Stimulated activated CD8-positive, alpha-beta memory T cell treated with anti-CD3 and anti-CD28 coated beads, Interleukin-15, amount 100 ng/mL, for 1 hour (primary cell): ENCODE data around the gene PBX1.
"Not testable (repeated sequence)": the region's sequence is repeated elsewhere in the genome, so short reads cannot be mapped to it uniquely, and the experiment has no call there.

Source experiments
- DNase-seq: peaks from one replicate; pipeline ENCODE4 v3.0.0-alpha.2; 2020; ENCODE audit warnings: low read depth

PBX1 gene

DNA sequence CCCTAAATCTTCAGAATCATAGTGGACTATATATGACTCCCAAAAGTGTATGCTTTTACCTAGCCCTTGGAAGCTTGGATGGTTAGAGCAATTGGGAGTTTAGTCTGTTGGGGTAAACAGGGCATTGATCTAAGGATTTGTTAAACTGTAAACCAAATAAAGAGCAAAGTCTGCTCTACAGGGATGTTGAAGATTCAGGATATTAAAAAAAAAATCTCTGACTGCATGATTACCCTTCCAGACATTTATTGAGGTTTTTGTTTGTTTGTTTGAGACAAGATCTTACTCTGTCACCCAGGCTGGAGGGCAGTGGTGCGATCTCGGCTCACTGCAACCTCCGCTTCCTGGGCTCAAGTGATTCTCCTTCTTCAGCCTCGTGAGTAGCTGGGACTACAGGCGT lies 31.6 kb downstream of the PBX1 start:
- DNase-seq, result no peak

DNA sequence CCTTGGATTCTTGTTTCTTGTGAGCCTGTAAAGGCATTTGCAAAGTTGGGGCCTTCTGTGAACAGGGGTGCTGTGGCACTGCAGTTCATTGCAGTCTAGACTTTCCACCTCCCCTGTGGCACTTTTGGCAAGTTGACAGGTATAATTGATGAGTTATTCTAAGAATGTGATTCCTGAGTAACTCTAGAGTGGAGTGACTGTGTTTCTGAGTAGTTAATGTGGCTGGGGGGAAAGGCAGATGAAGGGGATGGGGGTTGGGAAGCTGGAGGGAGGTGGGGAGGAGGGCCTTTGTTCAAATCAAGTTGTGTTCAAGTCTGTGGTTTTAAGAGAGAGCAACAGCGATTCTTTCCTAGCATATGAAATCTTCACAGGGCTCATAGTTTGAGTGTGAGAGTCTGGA lies 32.9 kb downstream of the PBX1 start:
- DNase-seq, result no peak

DNA sequence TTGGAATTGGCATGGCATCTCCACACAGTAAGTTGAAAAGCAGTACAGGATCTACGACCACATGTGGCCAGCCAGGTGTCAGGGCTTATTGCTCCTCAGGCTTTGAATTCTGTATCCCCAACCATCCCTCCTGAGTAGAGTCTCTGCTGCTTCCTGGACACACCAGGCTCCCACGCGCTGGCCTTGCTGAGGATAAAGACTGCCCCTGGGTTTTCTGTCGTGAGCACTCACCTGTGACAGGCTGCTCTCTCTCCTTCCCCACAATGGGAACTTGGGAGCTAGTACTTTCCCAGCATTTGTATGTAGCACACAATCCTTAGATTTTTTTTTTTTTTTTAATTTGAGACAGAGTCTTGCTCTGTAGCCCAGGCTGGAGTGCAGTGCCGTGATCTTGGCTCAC lies 33.6 kb downstream of the PBX1 start:
- no peak for DNase-seq

DNA sequence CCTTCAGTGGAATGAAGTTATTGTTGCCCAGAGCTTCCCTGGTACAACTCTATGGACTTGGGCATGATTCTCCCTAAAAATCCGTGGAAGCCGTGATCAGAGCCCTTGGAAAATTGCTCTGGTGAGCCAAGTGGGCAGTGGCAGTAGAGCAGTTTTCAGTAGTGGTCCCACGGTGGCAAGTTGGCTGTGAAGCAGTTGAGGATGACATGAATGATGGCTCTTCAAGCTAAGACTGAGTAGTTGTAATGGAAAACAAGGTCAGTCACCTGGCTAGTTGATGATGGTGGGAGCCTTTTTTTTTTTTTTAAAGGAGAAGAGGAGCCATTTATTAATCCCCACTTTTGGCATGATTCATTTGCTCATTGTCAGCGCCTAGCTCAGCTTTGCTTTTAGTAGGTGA lies 36.2 kb downstream of the PBX1 start:
- no peak for DNase-seq

DNA sequence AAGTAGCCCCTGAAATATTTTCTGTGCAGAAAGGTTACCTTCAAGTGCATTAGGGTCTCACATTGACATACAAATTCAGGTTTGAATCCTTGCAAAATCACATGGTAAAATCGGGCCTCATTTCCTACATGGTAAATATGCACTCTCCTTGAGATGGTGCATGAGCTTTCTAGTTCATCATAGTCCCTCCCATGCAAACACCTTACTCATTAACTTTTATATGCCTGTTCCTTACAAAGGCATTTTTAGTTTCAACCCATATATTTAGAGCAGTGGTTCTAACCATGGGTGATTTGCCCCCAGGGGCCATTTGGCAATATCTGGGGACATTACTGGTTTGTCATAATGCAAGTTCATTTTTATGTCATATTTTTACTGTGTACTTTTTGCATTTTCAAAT lies 37.2 kb downstream of the PBX1 start:
- no peak for DNase-seq

DNA sequence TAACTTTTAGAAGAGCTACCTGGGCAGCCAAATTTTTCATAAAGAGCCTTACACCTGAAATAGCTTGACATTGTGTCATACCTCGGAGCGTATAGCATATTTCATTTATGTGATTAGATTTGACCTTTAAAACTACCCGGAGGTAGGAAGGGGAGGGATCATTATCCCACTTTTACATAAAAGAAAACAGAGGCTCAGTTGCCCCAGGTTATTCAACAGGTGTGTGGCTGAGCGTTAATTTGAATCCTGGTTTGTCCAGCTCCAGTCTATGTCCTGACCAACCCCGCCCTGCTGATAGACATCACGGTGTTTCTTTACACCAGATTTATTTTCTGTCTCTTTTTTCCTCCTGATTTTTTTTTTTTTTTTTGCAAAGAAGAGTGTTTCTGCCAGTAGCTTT lies 39.7 kb downstream of the PBX1 start:
- DNase-seq, result no peak

DNA sequence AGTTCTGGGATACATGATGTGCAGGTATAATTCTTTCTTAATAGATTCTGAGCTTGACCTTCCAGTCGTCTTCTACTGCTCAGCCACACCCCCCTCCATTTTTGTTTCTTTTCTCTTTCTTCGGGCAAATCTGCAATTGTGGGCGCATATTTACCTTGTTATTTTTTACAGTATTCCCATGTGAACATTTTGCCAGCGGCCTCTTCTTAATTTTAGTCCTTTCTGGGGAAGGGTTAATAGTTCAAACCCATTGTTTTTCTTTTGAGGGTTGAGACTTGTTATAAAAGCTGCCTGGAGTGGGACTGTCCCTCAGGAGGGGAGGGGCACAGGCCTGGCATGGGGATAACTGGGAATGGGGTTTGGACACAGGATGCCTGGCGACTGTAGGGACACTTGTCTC lies 40.3 kb downstream of the PBX1 start:
- no peak for DNase-seq

DNA sequence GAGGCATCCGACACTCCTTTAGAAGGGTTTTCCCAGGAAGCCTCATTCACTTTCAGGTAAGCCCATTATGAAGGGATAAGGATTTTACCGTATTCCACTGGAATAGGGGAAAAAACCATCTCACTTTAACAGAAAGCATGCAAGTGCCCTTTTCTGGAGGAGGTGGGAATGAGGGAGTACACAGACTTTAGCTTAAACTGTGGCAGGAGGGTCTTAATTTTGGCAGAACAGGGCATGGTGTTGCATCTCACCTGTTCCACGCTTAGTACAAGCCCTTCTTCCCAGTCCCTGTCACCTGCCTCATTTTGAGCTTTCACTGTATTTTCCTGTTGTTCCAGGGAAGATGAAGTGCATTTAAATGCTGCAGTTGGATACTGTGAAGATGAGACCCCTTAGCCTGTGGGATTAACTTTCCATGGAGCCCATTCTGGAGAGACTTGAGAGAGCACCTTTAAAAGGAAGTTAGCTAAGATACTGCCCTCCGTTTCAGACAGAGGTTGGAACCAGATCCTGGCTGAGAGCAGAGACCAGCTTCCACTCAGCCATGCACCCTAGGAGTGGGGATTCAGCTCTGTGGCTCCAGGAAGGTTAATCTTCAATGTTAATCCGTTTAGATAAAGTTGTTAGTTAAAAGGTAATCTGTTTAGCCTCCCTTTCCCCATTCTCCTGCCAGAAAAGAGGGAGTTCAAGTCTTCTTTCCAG lies 42.6 kb downstream of the PBX1 start:
- DNase-seq, result no peak

DNA sequence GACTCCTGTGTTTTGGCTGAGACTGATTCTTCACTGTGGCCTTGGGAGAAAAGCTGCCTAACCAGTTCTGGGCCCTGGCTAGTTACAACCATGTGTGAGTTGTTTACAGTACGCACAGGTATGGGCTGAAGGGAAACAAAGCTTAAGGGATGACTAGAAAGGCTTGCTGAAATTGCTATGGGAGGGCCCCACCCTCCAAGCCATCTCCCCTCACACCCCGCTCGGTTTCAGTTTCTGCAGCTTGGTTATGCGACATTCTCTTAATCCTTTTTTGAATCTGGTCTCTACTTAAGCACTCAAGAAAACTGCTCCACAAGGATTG lies 43.1 kb downstream of the PBX1 start:
- DNase-seq, result no peak

DNA sequence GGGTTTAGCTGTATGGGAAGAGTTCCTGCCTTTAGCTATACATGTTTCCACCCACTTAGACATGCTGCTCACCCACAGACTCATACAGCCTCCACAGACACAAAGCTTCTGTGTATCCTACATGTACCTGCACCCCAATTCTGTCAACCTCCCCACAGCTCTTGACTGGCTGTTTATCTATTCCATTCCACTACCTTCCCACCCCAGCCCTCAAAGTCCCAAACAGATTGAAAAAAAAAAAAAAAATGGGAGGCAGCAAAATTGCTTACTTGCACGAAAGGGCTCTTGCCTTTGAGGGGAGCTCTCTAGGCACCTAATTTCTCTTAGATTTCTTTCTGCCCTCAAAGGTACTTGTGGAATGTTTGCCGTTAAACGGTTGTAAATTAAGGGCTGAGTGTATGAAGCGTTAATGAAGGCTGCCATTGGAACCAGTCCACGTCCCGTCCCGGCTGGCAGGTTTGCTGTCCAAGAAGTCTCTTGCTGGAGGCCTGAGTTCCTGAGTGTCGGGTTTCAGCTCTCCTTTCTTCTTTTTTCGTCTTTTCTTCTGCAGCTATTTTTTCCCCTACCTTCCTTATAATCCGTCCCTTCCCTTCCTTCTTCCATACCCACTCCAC lies 43.6 kb downstream of the PBX1 start:
- no peak for DNase-seq

DNA sequence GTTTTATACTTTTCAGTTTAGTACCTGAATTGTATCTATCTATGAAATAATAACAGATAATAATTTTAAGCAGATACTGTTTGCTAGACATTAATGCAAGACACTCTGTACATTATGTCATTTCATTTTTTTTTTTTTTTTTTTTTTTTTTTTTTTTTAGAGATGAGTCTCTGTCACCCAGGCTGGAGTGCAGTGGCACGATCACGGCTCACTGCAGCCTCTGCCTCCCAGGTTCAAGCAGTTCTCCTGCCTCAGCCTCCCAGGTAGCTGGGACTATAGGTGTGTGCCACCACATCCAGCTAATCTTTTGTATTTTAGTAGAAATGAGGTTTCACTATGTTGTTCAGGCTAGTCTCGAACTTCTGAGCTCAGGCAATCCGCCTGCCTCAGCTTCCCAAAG lies 44.8 kb downstream of the PBX1 start:
- not testable (repeated sequence) for DNase-seq

DNA sequence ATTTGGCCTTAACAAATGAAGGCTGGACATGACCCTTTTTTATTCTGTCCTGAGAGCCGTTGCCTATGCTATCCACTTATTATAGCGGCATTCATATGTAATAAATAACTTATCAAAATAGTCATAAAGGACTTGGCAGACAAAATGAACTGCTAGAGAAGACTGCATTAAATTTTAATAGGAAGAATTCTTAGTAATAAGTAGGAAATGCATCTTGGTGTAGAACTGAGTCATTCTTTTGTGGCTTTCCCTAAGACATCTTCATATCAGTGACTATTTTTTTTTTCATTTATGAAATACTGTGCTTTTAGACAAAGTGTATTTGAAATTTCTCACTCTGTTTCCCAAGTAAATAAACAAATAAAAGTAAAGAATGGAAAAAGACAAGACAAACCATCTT lies 45.6 kb downstream of the PBX1 start:
- no peak for DNase-seq

DNA sequence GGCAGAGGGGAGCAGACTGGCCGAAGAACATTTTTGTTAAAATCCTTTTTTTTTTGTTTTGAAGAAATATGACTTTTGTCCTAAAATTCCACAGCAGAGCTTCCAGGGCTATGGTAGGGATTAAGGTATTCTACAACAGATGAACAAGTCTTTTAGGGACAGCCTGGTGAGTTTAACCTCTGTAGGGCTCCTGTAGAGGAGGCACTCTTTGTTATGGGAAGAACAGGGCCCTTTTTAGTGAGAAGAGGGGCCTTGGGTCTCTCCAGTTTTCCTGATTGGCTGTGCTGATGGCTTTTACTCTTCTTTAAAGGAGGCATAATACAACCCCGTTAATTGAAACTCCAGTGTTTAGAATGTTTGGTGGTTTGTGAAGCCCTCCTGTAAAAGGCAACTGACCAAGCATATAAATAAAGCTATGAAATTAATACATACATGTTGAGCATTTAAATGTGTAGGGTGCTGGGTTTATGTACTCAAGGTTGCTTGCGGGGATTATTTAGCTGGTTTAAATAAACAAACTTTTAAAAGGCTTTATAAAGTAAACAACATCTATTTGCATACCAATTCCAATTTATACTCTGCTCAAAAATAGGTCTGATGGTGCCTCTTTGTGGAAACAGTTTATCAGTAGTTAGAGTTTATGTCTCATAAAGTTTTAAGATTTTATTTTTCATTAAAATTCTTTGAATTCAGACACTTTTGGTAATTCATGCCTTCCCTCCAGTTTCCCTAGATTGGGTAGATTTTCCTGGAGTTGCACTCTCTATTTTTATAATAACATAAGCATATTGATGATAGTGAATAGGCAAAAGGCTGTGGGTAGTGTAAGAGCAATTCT lies 46.5 kb downstream of the PBX1 start:
- DNase-seq, result no peak

DNA sequence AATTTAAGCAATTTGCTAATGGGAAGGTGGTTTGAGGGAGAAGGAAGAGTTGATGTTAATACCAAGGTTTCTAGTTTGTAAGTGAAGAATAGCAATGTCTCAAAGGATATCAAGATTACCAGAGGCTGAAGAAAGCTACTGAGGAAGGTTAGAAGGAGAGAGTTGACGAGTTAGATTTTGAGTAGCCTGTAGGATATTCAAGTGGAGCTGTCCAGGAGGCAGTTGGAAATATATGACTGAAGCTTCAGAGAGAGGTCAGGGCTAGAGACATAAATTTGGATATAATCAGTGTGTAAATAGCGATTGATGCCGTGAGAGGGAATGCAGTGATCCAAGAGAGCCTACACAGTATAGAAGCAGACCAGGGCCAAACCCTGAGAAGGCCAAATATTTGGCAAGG lies 48.4 kb downstream of the PBX1 start:
- no peak for DNase-seq

DNA sequence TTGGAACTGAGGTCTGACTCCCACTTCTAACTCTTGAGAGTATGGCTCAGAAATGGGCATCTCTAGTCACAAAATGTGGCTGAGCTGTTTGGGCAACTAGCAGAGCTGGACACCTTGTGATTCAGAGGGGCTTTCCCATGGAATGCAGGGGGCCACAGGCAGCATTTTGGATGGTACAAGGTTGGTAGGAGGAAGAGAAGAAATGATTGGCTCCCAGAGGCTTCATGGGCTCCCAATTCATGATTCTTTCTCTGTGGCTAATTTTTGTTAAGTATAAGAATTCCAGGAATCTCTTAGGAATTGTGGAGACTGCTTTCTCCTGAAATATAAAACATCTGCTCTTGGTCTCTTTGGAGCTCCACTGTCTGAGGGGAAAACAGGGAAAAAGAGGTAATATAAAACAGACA lies 49.7 kb downstream of the PBX1 start:
- DNase-seq, result no peak

DNA sequence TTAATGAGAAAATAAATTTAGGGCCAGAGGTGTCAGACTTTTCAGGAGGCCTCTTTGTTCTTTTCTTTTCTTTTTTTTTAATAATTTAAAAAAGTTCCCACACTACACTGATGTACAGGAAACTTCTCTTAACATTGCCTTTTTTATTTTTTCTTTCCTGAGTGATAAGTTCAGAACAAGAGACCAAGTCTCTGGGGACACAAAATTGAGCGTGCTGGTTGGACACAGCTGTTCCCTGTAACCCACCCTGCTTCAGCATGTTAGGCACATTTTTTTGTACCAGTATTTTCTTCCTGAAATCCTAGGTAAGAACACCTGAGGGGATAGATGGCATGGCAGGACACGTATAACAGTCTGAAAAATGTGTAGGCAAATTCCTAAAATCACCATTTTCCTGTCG lies 50.1 kb downstream of the PBX1 start:
- no peak for DNase-seq

DNA sequence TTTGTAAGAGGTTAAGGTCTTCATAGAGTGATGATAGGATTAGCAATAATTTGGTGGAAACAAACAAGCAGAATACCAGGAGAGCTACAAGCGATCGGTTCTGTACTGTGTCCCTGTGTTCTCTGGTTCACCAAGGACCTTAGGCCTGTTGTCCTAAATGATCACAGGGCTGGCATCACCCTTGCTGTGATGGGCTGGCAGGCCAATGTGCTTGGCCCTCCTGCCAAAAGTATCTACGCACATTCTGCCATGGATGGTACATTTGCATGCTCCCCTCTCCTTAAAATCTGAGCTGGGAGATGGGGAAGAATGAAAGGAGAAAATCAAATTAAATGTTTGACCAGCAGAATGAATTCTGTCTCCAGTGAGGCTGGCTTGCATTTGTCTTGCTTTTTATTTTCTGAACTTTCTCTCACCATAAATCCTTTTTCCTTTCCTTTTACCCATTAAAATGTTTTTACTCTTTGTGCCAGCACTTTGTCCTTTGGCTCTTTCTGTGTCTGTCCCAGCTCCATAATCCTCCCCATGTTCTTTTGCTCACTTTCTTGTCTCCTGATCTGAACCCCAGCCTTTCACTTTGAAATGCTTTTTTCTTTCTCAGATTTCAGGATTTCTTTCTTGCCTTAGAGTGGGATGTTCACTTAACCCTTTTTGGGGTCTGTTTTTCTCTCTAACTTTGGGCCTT lies 51.7 kb downstream of the PBX1 start:
- no peak for DNase-seq

DNA sequence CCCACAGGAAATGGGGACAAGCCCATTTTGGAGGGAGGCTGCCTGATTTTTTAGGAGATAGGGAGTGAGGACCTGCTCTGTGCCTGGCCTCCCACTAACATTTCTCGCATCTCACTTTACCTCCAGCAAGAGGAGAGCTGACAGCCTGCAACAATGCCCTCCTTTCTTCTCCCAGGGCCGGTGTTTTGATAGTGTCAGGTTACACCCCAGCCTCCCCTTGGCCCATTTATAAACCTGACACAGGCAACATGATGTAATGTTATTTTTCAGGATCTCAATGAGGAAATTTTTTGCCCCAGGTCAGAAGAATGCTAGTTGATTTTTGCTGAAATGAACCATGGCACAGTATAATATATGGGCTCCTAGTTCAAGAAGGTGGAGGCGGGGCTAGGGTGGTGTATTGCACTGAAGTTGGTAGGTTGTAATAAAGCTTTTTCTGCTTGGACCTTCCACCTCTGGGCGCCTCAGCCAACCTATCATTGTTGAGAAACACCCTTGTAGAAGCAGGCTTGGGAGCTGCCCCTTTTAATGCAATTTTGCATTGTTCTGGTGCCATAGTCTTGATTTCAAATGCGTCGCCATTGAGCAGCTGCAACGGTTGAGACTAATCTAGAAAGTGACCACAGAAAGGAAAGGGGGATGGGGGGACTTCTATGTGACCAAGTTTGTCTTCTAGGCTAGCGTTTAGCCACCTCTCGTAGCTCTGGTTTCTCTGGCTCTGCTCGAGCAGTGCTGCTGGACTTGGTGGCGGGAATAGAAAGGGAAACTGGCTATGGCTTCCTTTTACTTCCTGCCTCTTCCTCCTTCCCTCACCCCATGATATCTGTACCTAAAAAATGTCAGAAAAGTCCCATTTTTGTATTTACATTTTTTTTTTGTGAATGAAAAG lies 53.0 kb downstream of the PBX1 start:
- no peak for DNase-seq

DNA sequence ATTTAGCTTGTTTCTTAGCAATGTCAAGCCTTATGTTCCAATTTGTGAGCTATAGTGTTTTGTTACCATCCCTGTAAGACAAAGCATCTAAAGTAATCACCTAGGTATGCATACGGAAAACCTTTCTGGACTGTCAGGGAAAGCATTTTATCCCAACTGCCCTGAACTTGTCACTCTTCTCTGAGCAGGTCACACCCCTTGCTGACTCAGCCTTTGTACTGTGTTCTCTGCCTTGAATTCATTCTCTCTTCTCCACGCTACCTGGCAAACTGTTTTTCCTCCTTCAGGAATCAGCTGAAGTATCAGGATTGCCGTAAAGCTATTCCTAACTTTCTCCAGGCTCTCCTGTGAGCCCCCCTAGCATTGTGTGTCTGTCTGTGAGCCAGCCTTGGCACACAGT lies 54.2 kb downstream of the PBX1 start:
- no peak for DNase-seq

DNA sequence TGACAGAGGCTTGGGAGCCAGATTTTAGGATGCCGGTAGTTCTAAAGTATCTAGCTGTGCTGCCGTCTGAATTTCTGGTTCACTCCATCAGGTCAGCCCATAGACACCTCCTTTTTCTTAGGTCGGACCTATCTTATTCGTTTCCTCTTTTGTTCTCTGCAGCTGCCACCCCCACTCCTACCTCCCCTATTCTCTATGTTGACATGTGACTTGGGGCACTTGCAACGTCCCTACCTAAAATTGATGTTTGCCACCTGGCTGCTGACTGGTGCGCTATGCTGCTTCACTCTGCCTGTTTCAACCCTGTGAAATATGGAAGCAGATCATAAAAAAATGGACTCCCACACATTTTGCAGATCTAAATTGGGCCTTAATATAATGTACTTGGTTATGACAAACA lies 55.3 kb downstream of the PBX1 start:
- no peak for DNase-seq

DNA sequence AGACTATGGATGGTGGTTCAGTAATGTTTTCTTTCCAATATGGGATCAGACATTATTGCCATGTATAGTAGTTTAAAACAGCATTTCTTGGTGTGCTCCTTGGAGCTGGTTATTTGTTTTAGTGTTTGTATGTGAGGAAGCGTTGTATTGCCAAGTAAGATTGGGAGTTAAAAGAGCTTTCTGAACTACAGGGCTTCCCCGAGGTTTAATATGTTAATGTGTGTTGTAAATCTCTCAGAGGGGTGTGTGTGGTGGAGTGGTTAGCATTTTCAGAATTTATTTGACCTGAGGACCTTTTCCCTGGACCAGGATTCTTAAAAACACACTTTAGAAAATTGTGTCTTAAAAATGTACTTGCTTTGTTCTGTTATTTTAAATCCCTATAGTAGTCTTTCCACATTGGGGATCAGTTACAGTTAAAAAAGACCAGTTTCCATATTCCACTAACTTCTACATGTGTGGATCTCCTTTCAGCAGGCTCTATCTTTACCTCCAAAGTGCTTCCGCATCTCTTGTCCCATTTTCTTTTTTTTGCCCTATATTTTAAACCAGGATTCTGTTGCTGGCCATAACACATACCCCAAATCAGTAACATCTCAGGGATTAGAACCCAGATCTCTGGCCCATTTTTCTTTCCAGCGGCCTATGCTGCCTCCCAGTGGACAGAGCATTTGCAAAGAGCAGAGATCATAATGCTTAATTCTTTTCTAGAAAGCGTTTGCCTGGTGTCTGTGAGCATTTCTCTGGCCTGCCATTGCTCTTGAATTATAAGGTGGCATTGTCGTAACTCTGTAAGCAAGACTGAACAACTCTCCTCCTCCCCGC lies 58.6 kb downstream of the PBX1 start:
- no peak for DNase-seq
